Endometrial microvascular endothelial cells (primary cell): Measurements from ENCODE around the gene KIAA0753. TPM values are rescaled to one million over a fixed set of nuclear protein-coding genes. Genes with fewer than 3 reads are reported as not detected.

Experiments
- in situ Hi-C: cut with HindIII; loops from 2 replicates; pipeline ENCODE4 v1.10.0; 2017; ENCODE audit warnings: low sequenced_read_pairs, low pct_unique_long_range_greater_than_20kb; ENCODE audit errors: inconsistent ontology term
- total RNA-seq: library from RNA; depleted of rRNA; stranded (reverse); fragments of >200 nt; gene quantifications from one replicate; pipeline ENCODE4 v1.2.3, GENCODE V29; 2015; ENCODE audit errors: inconsistent ontology term

KIAA0753 gene
- 6.2 TPM for total RNA-seq

DNA sequence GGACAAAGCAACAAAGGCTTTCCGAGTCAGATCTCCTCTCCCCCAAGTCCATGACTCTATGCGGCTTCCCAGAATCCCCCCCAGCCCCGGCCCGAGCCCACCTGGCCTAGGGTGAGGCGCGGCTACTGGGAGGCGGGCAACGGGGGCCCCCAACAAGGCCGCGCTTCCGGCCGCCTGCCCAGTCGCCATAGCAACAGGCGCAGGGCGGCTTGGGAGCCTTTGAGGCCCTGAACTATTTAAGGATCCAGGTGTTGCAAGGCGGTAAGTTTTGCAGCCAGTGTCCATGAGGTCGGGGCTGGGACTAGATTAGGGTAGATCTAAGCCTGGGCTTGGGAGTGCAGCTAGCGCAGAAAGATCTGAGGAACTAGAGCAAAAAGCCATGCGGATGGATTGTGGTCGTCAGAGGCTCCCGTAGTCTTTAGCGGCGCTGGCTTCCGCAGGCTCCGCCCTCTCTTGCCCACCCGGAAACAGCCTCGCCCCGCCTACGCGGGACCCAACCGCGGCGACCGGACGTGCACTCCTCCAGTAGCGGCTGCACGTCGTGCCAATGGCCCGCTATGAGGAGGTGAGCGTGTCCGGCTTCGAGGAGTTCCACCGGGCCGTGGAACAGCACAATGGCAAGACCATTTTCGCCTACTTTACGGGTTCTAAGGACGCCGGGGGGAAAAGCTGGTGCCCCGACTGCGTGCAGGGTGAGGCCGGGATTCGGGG lies at the start of gene KIAA0753, which contains the start of gene TXNDC17:
KIAA0753 (minus strand) TSS at position 176 of the 711 bp plus-strand sequence. CDS start 5,608 bp downstream, outside the sequence.
TXNDC17 (plus strand) TSS at position 525 of the 711 bp plus-strand sequence; CDS start at position 548, 23 bp downstream.
- in situ Hi-C loops = no loop called here

DNA sequence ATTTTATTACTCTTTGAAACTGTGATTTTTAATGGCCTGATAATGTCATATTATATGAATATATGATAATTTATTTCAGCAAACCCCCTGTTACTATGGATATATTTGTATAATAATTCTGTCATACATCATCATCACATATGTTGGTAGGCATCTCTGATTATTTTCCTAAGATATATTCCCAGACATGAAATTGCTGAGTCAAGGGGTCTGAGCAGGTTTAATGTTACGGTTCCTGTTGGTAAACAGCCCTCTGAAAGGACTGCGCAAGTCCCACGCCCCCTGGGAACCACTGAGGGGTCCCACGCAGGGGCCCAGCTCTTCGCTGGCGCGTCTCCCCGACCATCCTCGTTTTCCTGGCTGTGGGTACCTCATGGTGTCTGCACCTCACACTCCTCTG lies 48.4 kb upstream of the KIAA0753 start:
- in situ Hi-C loops = no loop called here

DNA sequence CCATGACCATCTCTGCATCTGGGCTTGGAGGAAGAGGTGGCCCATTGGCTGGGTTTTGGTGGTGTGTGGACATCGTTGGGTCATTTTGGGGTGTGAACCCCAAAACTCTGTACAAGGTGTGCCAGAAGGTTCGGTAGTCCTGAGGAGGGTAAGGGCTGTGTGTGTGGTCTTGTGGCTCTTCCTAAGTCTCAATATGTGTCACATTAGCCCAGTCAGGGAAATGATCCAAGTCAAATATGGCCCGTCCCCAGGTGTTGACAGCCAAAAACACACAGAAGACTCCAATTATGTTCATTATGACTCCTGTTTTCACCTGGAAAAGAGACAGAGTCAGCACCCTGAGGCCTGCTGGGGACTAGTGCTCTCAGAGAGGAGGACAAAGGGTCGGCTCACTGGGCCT lies 45.5 kb upstream of the KIAA0753 start:
- in situ Hi-C loops = no loop called here

DNA sequence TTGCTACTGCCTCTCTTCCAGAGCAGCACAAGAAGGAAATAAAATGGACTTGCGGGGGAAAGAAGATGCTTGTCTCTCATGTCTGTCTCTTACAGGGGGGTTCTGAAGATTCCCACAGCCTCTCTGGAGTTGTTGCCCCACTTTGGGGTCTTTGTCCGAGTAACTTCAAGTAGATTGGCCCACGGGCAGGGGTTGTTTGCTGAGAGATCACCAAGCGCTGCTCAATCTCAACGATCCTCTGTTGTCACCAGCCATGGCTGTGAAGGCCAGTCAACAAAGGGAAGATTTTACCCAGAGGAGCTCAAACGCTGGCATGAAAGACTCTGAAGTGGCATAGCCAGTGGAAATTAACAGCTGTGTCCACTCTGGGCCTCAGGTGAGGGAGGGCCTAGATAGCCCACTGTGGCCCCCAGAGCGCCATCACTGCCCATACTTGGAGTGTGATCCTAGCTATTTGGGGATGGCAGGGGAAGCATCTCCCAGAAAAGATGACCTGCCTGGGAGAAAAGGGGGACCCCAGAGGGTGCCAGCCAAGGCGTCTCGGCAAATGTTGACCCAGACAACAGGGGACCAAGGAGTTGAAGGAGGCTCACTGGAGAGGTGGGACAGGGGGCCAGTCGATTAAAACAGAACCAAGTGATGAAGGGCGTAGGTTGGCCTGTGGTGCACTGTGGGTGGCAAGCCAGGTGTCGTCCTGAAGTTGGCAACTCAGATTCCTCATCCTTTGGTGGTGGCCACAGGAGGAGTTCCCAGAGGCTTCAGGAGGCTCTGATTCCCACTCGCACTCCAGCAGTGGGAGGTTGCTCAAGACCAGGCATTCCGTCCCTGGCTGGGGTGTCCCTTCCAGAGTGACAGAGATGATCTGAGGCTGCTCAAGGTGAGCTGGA lies 44.6 kb upstream of the KIAA0753 start:
- in situ Hi-C loops = no loop called here

DNA sequence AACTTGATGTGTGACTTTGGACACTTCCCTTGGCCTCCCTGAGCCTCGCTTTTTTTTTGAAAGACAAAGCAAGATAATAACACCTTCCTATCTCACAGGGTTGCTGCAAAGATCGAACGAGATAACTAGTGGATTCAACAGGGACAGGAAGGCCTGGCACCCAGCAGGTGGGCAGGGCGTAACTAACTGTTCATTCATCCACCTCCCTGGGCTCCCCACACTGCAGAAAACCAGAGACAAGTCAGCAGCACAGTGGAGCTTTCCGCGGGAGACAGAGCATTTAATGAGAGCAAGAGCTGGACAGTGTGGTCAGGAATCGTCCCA lies 43.9 kb upstream of the KIAA0753 start:
- in situ Hi-C loops = no loop called here

DNA sequence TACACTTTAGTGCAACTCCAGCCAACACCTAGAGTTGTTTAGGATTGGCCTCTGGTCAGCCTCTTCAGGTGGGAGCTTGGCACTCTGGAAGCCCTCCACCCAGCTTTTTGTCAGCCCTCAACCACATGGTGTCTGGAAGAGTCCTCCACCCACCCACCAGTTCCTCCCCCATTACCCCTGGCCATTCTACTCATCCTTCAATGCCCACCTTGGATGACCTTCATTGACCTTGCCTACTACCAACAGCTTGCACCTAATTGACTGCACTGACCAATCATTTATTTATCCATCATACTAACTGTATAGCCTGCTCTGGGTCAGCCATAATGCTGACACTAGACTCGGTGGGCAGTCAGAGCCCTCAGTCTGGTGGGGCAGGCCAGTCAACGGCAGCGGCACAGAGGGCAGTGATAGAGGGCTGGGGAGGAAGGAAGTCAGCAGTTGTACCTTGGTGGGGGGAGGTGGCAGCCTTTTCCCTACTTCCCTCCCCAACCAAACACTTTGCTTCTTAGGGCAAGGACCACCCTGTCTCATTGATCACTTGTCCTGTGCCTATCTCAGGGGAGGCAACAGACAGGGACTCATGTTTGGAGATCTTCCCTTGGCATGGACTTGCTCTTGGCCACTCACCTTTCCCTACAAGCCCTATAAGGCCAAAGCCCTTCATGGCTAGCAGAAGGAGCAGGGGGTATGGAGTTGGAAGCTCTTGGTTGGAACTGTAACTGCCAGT lies 43.4 kb upstream of the KIAA0753 start:
- in situ Hi-C loops = no loop called here

DNA sequence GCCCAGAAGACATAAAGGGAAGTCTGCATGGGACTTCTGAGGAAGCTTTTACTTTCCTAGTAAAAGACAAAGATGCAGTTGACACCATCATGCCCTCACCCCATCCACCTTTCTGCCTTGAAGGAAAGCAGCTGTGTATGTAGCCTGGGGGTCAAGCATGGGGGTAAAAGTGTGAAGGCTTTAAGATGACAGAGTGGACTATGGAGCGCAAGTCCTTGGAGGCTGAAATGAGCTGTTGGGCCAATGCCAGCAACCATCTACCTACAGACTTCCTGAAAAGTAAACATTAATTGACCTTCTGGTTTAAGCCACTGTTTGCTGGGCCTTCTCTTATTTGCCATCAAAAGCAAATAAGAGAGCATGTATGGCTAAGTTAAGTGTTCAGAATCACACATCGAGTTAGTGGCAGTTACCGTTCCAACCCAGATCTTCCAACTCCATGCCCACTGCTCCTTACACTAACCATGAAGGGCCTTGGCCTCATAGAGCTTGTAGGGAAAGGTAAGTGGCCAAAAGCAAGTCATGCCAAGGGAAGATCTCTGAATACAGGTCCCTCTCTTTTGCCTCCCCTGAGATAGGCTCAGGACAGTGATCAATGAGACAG lies 42.7 kb upstream of the KIAA0753 start:
- in situ Hi-C loops = no loop called here

DNA sequence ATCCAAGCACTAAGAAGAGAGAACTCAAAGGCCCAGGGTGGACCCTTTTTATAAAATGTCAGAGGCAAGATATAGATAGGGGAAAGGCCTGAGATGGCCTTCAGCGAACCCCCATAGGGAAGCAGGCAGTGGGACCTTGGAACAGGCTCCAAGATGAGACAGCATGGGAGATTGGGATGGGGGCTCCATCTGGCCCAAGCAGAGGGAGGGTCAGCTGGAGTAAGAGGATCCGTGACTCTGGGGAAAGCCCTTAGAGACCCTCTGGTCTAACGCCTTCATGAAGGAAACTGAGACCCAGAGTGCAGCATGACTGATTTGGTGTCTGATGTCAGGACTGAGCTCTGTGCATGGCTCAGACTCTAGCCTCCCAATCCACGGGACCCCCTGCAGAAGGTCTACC lies 41.8 kb upstream of the KIAA0753 start:
- in situ Hi-C loops = no loop called here

DNA sequence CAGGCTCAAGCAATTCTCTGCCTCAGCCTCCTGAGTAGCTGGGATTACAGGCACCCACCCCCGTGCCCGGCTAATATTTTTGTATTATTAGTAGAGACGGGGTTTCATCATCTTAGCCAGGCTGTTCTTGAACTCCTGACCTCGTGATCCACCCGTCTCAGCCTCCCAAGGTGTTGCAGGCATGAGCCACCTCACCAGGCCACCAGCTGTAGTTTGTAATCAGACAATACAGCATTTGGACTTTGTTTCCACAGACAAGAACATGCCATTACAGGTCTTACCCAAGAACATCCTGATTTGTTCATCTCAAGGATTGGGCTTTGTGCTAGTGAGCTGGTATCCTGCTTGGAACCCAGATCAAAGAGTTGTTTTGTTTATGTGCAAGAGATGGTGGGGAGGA lies 41.2 kb upstream of the KIAA0753 start:
- in situ Hi-C loops = no loop called here

DNA sequence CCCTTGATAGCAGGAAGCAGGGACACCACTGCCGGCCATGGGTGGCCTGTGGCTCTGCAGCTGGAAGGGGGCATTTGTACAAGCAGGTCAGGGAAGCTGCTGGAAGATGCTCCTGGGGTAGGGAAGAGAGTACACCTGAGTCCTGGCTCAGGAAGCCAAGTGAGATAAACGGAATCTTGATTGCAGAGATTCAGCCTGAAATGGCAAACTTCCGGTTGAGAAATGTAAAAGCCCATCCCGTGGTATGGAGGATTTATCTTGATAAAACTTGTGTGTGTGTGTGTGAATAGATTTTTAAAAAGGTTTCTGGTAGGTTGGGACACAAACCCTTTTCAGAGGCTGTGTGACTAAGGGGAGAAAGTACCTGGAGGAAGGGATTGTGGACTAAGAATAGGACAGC lies 40.7 kb upstream of the KIAA0753 start:
- in situ Hi-C loops = no loop called here

DNA sequence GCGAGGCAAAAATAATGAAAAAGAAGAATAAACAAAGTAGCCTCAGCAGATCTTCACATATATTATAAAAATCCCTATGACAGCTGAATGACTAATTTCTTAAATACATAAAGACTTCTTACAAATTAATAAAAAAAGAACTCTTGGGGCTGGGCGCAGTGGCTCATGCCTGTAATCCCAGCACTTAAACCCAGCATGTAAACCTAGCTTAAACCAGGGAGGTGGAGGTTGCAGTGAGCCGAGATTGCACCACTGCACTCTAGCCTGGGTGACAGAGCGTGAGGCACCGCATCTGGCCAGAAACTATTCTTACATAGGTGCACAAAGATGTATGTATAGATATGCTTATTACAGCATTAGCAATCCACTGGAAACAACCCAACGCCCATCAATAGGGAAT lies 38.7 kb upstream of the KIAA0753 start:
- in situ Hi-C loops = no loop called here

DNA sequence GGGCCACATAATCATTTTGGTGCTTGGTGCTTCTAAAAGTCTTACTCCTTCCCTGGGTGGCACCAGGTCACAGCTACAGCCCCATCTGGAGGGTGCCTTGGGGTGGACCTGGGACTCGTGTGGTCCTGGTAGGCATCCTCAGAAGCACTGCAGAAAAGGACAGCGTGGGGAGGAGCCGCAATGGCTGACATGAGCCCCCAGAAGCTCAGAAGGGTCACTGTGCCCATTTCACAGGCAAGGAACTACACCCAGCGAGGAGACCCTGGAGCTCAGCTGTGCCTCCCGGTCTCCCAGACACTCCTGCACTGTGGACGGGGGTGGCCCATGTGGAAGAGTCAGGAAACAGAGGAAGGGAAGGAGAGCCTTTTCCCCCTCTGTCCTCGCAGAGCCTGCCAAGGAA lies 37.4 kb upstream of the KIAA0753 start:
- in situ Hi-C loops = no loop called here

DNA sequence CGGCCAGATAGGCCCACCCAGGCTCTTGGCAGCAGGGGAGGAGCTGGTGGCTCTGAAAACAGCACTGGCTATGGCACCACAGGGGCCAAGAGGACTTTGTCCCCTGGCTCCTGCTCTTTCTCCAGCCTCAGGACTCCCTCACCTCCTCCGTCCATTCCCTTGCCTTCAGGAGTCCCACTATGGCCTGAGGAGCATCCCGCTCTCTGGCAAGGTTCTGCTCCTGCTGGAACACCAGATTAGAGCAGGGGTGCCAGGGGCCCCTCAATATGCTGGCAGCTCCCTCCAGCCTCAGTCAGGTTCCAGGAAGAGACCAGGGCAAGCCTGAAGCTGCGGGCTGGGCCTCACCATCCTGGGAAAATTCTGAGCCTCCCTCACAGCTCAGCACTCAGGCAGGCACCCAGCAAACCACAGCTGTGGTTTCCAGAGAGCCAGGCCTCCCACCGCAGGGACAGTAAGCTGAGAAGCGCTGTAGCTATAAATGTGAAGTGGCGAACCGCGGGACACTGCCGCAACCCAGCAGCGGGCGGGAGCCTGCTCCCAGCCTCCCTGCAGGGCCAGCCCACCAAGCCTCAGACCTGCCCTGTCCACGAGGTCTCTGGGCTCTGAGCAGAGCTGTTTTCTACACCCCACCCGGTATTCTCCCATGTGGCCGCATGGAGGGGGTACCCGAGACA lies 36.8 kb upstream of the KIAA0753 start:
- in situ Hi-C loops = no loop called here

DNA sequence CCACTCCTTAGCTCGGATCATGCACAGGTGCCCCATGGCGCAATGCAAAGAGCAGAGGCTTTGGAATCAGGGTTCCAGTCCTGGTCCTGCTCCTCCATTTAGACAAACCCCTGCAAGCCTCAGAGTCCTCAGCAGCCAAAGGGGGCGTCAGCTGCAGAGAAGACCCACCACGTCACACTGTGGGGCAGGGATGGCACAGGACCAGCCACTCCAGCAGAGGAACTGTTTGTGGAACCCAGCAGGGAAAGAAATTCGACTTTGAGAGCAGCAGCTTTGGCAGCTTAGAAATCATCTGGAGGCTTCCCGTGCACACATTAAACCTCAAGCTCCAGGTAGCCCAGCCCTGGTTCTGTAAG lies 36.3 kb upstream of the KIAA0753 start:
- in situ Hi-C loops = no loop called here

DNA sequence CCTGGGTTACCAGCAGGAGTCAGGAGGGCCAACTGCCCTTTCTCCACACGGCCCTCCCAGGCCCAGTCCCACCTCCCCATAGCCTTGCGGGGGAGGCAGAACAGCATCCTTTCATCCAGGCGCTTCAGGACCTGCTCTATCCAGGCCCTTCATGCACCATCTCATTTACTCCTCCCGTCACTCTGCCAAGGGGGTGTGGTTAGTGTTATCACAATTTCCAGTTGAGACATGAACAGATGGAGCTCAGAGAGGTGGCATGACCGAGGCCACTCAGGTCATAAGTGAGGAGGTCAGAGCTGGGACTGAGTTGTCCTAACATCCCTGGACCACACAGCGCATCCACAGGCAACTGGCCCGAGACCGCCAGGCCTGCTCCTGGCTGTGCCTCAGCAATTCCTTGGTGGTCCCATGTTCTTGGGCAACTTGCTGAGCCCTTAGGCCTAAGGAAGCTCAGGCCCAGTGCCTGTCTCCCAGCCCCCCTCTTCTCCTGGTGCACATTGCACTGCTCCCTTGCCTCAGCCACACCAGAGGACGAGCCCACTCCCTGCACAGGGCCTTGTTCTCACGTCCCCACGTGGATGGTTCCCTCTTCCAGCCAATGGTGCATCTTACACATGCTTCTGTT lies 34.8 kb upstream of the KIAA0753 start:
- in situ Hi-C loops = no loop called here

DNA sequence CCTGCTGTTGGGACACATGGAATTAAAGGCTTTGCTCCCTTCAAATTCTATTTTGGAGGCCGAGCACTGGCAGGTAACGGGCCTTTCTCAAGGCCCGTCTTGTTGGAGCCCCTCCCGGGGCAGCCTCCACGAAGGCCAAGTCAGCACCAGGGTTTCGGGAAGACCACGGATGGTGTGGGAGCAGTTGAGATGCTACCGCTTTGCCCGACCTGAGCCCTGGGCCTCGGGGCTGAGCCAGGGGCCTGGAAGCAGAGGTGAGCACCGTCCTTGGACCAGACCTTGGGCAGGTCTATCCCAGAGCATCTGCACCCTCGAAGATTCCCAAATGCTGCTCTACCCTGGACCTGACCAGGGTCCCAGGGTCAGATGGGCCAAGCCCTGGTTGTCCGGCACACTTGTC lies 34.1 kb upstream of the KIAA0753 start:
- in situ Hi-C loops = no loop called here

DNA sequence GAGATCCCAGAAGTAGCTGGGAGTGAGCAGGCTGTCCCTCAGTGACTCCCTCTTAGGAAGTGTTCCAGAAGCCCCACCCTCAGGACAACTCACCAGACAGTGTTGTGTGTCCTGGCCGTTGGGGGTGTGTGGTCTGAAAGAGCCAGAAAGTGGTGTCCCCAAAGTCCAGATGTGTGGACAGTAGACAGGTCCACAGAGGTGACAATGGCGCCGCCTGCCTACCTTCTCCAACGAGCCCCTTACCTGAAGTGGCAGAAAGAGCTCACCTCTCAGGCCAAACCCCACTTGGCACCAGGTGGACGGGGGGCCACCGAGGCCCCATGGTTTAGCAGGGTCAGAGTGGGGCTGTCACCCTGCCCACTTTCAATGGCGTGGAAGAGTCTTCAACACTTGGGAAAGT lies 30.9 kb upstream of the KIAA0753 start:
- in situ Hi-C loops = no loop called here

DNA sequence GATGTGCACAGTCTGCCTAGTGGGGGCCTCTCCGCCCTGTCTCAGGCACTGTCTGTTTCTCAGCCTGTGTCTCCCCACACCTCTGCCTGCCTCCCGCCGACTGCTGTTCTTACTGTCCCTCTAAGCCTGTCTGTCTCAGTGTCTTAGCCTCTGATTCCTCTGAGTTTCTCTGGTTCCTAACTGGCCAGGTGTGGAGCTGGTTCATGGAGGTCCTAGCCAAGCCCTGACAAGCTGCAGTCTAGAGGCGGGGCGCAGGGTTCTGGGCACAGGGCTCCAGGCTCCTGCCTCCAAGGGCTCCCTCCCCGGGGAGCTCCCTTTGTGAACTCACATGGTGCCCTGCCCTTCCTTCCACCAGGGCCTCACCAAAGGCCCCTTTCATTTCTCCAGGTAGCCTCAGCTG lies 30.5 kb upstream of the KIAA0753 start:
- in situ Hi-C loops = no loop called here
